SU-DHL-6 (cell line): ENCODE measurements around the gene NKPD1.

Experiments used
- CTCF ChIP-seq: fragments of 200-600 bp; sonication (generic); IDR thresholded peaks from one replicate; pipeline ENCODE4 v1.5.1; 2017; ENCODE audit warnings: antibody characterized with exemption, mild to moderate bottlenecking, low read length, moderate library complexity; ENCODE audit not compliant: insufficient read depth, poor library complexity, severe bottlenecking
- EZH2phosphoT487 ChIP-seq: fragments of 200-600 bp; sonication (generic), shearing (Covaris generic); conservative IDR thresholded peaks from 2 replicates; pipeline ENCODE4 v1.6.1; 2018; ENCODE audit warnings: mild to moderate bottlenecking, antibody characterized with exemption, low read length, moderate library complexity, mixed read lengths

DNA sequence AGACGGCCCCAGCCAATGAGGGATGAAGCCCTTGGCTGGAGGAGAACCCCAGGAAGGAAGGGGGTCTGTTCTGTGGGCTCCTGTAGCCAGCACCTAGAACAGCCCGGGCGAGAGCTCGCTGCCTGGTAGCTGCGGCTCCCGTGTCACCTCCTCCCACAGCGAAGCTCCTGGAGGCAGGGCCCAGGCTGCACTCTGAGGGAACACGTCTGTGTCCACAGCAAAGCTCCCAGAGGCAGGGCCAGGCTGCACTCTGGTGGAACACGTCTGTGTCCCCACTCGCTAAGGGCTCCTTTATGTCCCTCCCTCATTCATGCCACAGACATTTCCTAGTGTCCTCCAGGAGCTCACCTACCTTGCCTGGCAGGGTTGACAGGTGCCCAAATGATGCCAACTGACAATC, 8.8 kb upstream of the NKPD1 start:
- TF ChIP-seq CTCF (no peak), EZH2phosphoT487 (no peak)
